Anterior cingulate cortex (tissue), 58 donors: ENCODE measurements around the gene TMOD1.
"Not testable (repeated sequence)": the region's sequence is repeated elsewhere in the genome, so short reads cannot be mapped to it uniquely, and the experiment has no call there.

Source experiments
- DNase-seq, 58 donors: peaks; one replicate each; lab custom pipeline; 2025; lab: John Stamatoyannopoulos, UW

TMOD1 gene

DNA sequence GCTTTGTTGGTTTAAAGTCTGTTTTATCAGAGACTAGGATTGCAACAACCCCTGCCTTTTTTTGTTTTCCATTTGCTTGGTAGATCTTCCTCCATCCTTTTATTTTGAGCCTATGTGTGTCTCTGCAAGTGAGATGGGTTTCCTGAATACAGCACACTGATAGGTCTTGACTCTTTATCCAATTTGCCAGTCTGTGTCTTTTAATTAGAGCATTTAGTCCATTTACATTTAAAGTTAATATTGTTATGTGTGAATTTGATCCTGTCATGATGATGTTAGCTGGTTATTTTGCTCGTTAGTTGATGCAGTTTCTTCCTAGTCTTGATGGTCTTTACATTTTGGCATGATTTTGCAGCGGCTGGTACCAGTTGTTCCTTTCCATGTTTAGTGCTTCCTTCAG is 83.3 kb downstream of the TMOD1 start:
- DNase-seq = not testable (repeated sequence)

DNA sequence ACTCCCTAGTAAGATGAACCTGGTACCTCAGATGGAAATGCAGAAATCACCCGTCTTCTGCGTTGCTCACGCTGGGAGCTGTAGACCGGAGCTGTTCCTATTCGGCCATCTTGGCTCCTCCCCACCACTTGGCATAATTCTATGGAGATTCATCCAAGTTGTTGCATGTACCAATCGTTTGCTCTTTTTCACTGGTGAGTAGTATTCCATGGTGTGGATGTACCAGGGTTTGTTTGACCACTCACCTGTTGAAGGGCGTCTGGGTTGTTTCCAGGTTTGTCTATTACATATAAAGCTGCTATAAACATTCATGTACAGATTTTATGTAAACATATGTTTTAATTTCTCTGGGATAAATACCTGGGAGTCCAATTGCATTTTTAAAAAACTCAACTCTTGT is 85.4 kb downstream of the TMOD1 start:
- not testable (repeated sequence) for DNase-seq

DNA sequence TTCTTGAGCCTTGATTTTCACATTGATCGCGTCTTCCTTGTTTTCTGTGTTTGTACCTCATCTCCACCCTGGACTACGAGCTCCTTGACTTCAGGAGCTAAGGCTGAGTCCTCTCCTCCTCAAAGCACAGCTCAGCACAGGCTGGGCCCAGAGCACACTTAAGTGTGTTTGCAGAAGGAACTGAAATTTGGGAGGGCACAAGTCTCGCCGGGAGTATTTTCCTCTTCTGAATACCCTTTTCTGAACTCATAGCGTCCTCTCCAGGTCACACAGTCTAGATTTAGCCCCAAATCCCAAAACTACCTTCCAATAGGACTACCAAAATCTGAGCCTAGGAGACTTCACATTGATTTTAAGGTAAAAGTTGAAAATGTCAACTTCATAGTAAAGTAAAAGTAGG is 90.1 kb downstream of the TMOD1 start:
- no peak for DNase-seq

DNA sequence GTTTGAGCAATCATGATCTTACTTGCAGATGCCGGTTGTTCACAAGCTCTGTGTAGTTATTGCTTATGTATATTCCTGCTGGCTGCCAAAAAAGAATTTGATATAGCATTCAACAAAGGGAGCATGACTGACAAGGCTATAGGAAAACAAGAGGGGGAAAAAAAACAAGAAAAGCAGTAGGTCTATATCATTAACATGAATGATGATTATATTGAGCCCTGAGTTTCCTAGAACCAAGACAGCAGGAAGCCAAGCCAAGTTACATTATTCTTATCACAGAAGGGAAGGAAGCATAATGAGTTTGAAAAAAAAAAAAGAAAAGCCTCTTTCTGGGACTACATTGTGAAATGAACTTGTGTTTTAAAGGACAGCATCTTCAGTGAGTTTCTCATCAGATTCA is 90.7 kb downstream of the TMOD1 start:
- no peak for DNase-seq

DNA sequence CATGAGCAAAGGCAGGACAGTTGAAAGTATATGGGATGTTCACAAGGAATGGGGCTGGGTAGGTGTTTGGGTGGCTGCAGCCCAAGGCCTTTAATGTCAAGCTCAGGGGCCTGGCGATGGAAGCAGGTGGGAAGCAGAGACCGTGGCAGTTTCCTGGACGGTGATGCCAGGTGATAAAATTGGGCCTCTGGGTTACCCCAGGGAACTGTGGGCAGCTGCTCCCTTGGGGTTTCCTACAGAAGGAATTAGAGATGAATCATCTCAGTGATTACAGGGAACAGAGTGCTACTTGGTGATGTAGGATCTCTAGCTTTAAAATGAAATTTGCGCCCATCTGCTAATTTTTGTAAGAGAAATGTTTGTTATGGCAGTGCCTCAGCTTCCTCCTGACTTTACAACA is 92.5 kb downstream of the TMOD1 start:
- peak in 2 of 58 donors; percentile 22 to 52 for DNase-seq

DNA sequence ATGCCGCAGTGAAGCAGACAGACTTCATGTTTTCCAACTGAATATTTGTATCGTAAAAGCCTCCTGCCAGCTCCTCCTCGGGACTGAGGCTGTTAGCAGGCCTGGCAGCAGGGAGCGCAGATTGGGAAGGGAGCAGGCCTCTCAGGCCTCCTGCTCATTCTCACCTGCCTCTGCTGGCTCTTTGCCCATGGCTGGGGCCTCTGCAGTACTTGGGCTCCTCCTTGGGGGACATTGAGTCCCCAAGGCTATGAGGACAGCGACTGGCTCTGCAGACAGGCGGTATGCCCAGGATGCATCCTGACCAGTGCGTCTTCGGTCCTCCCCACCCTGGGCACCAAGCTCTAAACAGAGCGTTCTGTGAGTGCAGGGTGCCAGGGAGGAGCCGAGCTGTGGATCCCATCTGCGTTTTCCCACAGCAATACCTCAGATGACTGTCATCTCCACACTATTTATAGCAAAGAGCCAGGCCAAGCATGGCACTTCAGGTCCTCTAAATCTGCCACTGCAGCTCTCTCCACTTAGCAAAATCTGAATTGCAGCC is 93.0 kb downstream of the TMOD1 start:
- DNase-seq = peak in 14 of 58 donors; percentile 10 to 60 (median 28)

DNA sequence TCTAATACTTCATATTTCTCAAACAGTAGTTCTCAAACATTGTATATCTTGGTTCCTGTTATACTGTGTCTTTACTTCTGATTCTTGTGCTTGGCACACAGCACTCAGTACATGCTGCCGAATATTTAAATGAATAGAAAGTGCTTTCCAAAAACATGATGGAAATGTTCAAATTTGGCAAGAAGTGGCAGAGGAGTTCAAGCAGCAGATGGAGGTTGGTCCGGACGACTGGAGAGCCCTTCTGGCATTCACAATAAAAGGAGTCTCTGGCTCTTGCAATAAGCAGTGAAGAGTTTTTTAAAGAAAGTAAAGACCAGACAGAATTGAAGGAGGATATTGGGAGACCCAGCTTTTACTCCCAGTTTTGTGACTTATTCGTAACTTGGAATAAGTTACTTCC is 95.4 kb downstream of the TMOD1 start:
- peak in 5 of 58 donors; percentile 8 to 49 (median 15) for DNase-seq

DNA sequence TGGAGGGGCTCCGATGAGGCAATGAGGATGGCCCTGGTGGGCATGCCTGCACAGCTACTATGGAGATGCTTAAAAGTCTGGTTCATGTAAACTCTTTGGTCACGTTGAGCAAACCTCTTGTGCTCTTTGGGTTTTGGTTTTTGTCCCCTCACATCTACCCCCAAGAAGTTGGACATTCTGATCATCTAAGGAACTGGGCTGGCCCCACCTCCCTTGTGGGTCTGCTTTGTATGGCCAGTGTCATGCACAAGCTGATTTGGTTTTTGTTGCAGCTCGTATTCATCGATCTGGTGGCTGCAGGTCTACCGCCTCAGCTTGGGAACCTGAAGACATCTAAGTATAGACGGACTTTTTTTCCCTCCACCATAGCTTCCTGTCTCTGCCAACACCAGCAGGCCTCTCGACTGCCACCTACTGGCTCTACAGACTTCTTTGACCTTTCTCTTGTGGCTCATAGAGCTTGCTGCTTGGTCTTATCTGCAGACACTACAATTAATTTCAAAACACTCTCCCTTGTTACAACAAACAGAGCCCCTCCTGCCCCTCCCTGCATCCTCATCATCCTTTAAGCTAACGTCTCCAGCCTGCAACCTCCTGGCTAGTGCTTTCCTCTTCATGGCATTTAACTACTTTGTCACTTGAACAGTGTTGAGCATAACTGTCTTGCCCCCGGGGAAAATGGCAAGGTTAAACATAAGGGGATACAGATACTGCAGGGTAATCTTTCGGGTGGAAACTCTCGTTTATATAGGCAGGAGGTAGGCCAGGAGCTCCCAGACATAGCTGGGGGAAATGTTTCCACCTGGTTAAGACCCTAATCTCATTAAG is 97.2 kb downstream of the TMOD1 start:
- DNase-seq = peak in 51 of 58 donors; percentile 11 to 82 (median 48)

DNA sequence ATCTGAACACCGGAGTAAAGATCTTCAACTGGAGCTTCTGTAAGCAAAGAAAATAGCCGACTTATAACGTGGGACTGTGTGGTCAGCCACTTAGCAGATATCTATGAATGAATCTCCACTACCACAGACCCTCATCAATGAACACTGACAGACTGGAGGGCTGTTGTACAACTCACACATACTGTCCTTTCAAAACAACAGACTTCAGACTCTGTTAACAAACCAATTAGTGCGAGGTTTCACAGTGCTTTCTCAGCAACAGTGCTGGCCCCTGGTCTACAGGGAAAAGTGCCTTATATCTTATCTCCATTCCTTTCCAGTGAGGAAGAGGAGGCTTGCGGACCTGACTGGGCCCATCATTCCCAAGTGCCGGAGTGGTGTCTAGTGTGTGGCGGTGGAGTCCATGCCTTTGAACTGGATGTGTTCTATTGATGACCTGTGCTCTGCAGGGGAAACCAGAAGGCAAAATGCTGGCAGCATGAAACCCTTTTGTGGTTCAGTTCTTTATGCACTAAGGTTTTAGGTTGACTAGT is 97.9 kb downstream of the TMOD1 start:
- no peak for DNase-seq

DNA sequence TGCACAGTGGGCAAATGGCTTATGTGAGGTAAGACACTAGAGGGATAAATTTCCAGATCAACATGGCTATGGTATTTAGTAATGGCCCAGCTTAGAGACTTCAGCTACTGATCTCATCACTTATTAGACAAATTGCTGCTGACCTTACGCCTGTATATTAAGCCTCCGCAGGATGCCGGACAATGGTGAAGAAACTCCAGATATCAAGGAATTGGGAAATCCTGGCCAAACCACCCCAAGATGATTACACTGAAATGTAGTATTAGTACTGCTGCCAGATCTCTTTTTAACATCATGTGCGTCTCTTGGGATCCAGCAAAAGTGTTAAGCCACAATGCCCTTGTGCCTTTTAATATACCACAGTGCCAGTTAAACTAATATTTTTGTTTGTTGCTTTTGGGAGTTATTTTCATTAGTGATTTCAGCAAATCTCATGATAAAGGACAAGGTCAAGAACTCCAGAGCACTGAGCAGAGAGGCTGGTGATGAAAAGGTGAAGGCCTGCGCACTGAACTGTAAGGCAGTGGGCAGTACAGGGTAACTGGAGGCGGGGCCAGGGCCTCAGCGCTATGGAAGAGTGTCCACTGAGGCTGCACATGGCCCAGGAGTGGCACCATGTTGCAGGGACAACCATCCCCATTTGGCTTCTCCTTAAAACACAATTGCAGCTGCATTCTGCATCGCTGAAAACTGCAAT is 99.2 kb downstream of the TMOD1 start:
- no peak for DNase-seq

DNA sequence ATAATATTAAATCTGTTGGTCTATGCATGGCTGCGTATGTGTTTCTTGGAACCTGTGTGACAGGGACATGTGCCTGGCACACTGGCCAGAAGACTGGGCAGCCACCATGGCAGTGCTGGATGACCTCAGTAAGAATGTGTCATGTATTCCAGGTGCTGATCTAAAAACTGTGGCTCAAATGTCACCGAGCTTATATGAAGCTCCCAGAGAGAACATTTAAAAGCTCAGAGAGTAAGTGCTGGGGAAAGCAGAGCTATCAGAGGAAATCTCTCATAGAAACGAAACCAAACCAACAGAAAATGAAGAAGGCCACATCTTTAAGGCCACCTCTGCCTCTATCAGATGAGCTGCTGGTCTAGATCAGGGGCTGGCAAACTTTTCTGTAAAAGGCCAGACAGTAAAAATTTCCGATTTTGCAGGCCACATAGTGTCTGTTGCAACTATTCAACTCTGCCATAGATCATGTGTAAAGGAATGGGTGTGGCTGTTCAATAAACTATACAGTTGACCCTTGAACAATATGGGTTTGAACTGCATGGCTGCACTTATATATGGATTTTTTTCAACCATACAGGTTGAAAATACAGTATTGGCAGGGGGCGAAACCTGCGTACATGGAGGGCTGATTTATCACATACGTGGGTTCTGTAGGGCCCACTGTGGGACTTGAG is 99.9 kb downstream of the TMOD1 start:
- no peak for DNase-seq

DNA sequence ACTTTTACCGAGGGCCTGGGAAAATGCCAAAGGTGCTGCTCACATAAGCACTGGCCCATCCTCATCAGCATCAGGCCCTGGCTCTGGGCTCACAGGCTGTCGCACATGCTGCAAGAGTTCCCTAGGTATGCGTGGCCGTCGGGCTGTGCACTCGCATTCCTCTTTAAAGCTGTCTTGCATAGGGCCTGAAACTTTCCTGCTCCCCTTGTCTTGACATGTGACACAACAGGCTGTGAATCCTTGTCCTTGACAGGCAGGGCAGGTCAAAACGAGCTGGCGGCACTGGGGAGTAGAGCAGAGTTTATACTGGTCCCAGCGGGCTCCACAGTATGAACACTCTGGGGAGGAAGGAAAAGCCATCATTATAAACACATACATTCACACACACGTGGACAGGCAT is 101.0 kb downstream of the TMOD1 start:
- DNase-seq = no peak

DNA sequence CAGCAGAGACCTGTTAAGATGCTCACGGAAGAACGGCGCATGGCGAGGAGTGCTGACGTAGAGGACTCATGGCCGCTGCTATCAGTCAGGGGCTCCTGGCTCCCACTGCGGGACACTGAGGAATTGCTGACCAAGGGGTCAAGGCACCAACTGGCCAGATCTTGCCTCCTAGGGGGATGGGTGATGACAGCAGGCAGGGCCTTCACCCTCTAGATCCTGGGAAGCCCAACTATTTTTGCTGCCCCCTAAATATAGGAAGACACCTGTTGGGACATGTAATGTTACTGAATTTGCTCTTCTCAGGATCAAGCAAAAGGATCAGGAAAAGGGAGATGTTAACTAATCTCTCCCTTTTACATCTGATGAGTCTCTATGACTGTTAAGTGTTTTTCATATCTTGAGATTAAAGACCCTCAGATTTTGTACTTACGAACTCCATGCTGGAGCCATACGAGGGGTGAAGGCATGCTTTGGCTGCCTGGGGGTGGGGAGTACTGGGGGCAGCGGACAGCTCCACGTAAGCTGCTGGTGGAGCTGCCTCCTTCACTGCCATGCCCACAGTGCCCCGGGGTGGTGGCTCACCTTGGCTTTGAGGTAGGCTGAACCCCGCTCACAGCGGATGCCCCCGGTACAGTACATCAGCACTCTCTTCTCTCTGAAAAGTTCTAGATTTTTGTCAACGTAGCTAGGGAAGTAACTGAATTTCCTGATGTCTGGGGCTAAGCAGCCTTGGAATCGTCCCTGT is 103.6 kb downstream of the TMOD1 start:
- no peak for DNase-seq

DNA sequence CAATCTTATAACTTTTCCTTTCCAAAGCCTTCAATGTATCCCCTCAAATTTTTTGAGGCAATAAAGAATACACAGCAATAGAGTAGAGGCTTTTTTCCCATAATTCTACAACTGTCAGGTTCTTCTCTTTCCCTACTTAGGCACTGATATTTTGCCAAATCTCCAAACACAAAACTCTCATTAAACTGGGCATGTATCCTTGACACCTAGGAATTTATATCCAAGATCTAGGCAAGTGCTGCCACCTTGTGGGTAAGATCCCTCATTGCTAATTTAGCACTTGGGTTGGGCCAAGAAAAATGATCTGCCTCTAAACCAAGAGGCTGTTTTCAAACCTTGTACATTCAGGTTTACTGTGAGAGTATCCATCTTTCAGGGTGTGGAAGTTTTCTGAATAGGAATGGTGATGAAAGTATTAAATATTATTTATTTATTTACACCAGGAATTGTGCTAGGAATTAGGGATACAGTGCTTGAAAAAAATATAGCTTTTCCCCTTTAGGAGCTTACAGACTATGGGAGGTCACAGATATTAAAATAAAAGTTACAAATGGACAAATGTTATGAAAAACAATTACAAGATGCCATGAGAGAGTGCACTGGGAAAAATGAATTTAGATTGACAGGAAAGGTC is 114.1 kb downstream of the TMOD1 start:
- peak in 34 of 58 donors; percentile 4 to 82 (median 34) for DNase-seq

DNA sequence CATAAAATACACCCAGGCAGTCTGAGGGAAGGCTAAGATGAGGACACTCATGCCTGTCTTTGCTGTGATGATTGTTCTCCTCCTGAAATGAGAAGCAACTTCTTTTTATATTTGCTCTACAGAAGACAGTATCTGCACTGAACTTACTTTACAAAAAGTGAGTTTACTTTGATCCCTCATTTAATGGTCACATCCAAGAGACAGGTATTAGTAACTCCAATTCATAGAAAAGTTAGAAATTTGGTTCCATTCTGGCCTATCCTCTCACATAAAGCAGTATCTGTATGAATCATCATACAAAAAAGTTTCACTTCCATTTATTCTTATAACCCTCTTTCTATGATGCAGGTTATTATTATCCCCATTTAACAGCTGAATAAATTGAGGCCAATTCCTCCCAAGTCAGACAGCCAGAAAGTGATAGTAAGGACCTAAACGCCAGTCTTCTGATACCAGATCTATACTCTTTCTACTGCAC is 116.5 kb downstream of the TMOD1 start:
- no peak for DNase-seq

DNA sequence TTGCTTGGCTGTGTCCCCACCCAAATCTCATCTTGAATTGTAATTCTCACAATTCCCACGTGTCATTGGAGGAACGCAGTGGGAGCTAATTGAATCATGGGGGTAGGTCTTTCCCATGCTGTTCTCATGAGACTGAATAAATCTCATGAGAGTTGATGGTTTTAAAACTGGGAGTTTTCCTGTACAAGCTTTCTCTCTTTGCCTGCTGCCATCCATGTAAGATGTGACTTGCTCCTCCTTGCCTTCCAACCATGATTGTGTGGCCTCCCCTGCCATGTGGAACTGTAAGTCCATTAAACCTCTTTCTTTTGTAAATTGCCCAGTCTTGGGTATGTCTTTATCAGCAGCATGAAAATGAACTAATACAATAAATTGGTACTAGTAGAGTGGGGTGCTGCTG is 118.6 kb downstream of the TMOD1 start:
- DNase-seq = not testable (repeated sequence)

DNA sequence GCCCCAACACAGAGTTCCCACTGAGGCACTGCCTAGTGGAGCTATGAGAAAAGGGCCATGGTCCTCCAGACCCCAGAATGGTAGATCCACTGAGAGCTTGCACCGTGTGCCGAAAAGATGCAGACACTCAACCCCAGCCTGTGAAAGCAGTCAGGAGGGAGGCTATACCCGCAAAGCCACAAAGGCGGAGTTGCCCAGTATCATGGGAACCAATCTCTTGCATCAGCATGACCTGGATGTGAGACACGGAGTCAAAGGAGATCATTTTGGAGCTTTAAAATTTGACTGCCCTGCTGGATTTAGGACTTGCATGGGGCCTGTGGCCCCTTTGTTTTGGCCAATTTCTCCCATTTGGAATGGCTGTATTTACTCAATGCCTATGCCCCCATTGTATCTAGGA is 121.0 kb downstream of the TMOD1 start:
- DNase-seq = not testable (repeated sequence)

DNA sequence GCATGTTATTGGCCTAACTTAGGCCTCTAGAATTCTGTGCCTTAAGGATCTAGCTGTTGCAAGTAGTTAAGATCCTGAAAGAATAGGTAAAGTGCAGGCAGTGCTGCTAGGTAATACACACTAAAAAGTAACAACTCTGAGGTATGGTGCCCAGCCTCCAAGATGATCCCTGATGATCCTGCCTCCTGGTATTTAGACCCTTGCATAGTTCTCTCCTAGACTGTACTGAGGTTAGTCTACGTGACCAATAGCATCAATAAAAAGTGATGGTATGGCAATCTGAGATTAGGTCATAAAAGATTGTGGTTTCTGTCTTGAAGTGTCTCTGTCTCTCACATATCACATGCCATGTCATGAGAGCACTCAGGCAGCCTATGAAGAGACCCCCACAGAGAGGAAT is 122.5 kb downstream of the TMOD1 start:
- DNase-seq = no peak

DNA sequence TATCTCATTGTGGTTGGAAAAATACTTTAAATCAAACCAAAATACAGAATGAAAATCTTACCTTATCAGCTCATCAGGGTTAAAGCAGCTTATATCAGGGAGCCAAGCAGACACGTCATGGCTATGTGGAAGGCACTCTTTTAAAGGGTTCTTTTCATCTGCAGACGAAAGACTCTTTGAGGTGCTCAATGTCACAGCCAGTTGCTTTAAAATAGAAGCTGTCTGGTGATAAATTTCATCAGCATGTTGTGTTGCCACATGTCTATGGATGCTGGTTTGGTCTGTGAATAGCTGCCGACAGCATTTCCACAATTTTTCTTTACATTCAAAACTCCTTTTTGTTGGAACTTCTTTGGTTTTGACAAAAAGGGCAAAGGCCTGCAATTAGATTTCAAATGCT is 124.2 kb downstream of the TMOD1 start:
- no peak for DNase-seq
